GM21529 (cell line): Measurements from ENCODE around the gene RUFY3.

Experiments used
- ATAC-seq: cut with Tn5 transposase; IDR thresholded peaks from one replicate; pipeline ENCODE4 v1.9.1; 2021; ENCODE audit not compliant: unreplicated experiment

RUFY3 gene

DNA sequence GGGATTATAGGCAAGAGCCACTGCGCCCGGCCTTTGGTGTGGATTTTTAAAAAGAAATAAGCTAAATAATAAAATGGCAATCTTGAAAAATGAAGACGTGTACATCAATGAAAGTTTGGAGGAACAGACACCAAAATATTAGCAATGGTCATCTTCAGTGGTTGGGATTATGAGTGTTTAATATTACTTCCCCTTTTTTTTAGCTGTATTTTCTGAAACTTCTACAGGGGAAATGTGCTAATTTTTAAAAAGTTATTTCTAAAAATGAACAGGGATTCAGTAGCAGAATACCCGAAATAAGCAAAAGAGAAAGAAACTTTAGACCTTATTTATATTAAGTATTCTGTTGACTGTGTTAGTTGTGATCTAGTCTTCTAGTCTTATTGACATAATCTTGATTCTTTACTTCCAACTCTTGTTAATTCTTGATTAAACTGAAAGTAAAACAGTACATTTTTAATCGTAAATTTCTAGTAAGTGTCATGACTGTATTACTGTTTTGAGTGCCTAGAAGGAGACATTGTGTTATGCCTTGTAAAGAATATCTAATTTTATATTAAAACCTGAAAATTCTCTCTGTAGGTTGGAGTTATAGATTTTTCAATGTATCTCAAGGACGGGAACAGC lies 51.3 kb downstream of the RUFY3 start:
- peak; percentile 78 for ATAC-seq

DNA sequence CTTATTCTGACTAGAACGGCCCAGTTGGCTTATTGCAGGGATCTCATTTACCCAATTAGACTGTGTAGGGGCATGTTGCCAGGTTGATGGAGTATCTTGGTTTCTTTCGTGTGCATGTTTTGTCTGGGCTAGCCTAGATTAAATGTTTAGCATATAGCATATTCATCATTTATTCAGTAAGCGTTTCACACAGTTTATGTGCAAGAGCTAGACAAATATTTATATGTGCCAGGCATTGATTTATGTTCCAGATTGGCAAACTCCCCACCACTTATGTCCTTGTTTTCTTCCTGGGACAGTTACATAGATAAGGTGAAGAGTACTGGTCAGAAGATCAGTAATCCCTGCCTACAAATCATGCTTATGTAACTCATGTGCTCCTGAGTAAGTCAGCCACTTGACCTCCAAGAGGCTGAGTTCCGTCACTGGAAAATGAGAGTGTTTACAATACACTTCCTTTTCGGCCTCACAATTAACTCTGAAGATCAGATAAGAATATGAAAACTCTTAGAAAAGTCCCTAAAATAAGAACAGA lies 57.2 kb downstream of the RUFY3 start:
- no peak for ATAC-seq

DNA sequence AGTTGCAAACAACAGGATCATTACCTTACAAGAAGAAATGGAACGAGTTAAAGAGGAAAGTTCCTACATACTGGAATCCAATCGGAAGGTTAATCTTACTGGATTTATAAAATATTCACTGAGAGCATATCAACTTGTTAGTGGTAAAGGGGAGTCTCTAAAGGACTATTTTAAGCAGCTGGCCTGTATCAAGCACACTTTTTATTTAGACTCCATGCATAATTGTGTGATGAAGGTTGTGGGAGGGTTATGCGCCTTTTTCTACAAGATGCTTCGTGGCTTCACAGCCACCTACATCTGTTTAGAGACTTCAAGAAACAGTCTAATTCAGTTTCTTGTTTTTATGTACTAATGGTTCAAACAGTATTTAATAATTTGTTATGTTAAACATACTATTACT lies 61.3 kb downstream of the RUFY3 start:
- ATAC-seq = no peak

DNA sequence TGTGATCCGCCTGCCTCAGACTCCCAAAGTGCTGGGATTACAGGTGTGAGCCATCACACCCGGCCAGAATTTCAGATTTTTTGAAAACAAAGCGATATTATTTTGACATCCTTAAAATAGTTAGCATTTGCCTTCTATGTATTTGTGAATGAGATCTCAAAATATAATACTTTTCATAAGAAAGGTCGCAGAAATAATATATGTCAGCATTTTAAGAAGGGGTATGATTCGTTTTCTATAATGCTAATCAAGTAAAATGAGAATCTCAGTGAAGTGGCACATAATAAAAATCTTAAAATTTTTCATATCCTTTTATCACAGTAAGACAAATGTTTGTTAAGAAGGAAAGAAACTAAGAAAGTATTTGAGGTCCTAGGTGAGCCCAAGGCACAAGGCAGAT lies 65.7 kb downstream of the RUFY3 start:
- ATAC-seq = no peak

DNA sequence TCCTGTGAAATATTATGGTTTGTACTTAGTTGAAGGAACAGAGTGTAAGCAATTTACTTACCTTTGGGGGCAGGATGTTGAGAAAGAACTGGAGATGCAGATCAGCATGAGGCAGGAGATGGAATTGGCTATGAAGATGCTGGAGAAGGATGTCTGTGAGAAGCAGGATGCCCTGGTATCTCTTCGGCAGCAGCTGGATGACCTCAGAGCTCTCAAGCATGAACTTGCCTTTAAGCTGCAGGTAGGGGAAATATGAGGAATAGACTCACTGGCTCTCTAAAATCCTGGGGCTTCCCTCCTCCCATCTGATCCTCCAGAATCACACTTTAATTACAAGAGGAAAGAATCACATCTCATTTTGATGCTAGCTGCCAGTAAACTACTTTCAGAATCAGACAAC lies 67.0 kb downstream of the RUFY3 start:
- no peak for ATAC-seq

DNA sequence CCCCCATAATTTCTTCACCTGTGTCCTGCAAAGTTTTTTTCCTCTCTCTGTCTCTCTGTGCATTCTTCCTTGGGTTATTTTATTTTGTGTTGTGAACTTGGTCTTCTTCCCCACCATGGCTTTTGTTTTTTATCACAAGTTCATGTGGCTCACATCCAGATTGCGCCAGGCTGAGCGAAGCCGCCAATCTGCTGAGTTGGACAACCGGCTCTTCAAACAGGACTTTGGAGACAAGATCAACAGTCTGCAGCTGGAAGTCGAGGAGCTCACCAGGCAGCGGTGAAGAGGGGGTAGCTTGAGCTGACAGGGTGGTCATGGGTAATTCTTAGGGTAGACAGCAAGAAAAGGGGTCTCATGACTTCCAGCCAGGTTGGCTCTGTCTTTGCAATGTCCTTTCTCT lies 71.9 kb downstream of the RUFY3 start:
- ATAC-seq = no peak

DNA sequence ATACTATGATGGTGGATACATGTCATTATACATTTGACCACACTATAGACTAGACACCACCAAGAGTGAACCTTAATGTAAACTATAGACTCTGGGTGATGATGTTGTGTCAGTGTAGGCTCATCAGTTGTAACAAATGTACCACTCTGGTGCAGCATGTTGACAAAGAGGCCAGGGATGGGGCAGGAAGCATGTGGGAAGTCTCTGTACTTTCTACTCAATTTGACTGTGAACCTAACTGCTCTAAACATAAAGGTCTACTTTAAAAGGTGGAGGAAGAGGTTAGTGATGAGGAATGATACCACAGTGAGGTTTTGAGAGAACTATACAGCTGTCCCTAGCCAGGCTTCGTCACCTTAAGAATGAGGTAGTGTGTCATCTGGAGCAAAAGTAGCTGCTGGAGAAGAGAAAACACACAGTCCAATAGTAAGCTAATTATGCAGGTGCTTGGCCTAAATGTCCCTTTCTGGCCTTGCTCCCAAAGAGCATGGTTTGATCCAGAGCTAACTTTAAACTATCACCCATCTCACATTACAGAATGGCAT lies 79.6 kb downstream of the RUFY3 start:
- ATAC-seq = peak; percentile 83

DNA sequence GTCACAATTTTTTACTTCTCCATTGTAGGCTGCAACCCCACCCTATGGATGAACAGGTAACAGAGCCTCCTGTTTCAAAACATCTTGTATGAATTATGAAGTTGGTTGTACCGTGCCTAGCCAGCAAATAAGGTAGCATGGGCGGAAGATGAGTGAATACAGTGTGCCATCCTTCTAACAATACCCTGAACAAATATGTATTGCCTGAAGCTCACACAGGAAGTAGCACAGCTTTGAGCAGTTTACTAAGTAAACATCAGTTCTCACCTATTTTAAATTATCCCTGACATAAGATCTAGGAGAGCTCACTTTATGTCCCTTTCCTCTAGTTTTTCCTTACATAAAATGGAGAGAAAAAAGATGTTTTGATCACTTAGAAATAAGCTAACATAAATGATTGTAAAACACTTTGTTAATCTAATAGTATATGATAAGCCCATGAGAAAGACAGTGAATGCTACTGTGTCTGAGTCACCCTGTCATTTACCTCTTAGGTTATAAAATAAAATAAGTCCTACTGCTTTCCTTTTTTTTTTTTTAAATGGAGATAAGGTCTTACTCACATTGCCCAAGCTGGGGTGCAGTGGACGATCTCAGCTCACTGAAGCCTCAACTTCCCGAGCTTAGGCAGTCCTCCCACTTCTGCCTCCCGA lies 81.3 kb downstream of the RUFY3 start:
- no peak for ATAC-seq

DNA sequence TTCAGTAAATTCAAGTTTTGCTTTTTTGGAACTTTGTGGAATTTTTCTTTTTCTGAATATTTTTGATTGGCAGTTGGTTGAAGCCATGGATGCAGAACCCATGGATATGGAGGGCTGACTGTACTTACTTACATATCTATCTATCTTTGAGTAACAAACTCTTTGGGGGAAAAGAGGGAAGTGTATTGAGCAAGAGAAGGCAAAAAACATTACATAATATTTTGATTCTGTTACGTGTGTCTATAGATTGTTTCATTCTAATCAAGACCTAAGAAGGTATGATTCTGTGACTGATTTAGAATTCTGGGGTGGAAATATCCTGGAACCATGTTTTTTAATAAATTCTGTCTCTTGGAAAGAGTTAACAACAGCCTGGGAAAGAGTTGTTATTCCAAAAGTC lies 86.4 kb downstream of the RUFY3 start:
- no peak for ATAC-seq

DNA sequence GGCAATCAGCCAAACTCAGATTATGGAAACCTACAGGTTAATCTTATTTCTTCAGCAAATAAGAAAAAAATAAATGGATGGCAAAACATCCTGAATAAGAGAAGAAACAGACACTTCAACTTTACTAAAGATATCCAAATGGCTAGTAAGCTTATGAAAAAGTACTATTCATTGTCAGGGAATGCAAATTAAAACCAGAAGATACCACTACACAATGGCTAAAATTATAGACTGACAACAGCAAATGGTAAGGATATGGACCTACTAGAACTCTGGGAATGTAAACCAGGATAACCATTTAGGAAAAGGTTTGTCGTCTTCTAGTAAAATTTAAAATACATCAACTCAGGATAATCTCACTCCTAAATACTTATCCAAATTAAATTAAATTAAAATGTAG lies 93.6 kb downstream of the RUFY3 start:
- ATAC-seq = no peak

DNA sequence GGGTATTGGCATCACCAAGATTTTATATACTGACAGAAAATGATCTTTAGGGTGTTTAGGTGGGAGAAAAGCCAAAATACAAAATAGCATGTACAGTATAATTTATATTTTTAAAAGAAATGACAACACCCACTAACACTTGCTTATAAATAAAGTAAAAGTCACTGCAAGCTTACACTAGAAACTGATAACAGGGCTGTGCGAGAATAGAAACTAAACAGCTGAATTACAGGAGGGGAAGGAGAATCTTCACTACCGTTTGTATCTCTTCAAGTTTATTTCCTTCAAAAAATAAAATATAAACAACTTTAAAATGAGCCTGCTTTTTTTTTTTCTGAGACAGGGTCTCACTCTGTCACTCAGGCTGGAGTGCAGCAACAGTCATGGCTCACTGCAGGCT lies 95.1 kb downstream of the RUFY3 start:
- no peak for ATAC-seq

DNA sequence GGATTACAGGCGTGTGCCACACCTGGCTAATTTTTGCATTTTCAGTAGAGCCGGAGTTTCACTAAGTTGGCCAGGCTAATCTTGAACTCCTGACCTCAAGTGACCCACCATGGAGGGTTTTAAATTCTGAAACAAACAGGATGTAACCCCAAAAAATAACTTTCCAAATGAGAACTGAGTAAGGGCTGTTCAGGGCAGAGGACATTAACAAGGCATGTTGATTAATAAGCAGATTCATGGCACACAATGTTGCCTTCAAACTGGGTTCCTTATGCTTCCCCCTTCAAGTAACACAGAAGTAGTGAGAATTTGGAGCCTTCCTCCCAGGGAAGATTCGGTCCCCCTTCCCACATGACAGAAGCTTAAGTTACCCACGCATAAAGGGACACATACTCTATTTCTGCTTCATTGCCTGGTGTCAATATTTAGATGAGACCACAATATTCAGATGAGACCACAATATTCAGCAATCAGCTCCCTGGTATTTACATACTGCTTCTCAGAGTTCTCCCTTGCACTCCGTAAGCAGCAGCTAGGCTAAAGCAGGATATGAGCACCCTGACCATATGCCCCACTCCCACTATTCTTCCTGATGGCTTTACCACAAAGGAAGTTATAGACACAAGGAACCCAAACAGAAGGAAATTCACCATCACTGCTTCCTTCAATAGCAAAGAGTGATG lies 96.5 kb downstream of the RUFY3 start:
- ATAC-seq = peak; percentile 53

DNA sequence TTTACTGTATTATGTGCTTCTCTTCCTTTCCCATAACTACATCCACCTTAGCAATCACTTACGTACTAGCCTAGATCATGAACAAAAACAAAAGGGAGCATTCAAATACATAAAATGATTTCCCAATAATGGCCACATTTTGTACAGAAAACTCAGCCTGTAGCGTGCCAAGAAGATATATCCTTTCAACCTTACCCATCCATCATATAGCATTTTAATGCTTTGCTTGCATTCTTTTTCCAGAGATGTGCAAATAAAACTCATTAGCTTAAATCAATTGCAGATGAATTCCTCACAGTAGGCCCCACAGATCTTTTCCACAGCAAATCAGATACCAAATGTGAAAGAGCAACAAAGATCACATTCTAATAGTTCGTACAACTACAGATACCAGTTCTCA lies 97.2 kb downstream of the RUFY3 start:
- ATAC-seq = no peak

DNA sequence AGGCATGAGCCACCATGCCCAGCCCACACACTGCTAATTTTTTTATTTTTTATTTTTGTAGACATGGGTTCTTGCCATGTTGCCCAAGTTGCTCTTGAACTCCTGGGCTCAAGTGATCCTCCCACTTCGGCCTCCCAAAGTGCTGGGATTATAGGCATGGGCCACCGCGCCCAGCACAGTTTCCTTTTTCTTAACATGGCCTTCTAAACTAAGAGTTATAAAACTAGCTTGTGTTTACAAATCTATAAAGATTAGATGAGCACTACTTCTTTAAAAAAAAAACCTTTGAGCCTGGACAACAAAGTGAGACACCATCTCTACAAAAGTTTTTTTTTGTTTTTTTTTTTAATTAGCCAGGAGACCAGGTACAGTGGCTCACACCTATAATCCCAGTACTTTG lies 107.3 kb downstream of the RUFY3 start:
- ATAC-seq = no peak

DNA sequence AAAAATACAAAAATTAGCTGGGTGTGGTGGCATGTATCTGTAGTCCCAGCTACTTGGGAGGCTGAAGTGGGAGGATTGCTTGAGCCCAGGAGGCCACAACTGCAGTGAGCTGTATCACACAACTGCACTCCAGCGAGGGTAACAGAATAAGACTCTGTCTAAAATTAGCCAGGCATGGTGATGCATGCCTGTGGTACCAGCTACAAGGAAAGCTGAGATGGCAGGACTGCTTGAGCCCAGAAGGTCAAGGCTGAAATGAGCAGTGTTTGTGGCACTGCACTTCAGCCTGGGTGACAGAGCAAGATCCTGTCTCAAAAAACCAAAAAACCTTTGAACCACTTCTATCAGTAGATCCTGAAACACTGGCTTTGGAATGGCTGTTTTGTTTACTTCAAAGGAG lies 107.7 kb downstream of the RUFY3 start:
- ATAC-seq = no peak

DNA sequence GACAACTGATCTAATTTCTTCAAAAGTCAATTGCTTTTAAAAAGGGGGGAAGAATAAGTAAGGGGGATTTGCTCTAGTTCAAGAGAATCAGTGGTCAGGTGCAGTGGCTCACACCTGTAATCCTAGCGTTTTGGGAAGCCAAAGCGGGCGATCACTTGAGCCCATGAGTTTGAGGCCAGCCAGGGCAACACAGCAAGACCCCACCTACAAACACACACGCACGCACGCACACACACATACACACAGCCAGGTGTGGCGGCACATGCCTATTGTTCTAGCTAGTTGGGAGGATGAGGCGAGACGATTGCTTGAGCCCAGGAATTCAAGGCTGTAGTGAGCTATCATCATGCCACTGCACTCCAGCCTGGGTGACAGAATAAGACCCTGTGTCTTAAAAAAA lies 108.3 kb downstream of the RUFY3 start:
- ATAC-seq = no peak

DNA sequence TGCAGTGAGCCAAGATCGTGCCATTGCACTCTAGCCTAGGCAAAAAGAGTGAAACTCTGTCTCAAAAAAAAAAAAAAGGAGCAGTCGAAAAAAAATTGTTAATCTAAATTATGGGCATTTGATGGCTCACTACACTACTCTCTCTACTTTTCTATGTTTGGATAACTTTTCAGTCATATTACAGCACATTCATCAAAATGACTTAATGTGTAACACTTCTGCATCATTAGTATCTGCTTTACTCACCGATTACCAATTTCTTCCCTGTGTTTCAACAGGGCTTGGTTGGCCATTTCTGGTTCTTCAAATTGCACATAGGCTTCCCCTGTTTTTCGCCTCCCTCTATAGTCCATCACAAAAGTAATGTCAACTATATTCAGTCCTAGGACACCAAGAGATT lies 109.5 kb downstream of the RUFY3 start:
- ATAC-seq = no peak

DNA sequence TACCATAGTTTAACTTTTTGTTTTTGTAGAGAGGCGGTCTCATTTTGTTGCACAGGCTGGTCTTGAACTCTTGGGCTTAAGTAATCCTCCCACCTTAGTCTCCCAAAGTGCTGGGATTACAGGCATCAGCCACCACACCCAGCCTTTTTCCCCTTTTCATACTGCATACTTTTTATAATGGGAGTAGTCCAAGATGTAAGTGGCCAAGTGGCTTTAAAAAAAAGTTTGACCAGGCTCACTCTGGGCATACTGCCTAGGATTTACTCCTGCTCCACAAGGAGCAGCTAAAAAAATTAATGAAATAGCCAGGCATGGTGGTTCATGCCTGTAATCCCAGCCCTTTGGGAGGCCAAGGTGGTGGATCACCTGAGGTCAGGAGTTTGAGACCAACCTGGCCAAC lies 111.9 kb downstream of the RUFY3 start:
- ATAC-seq = no peak

DNA sequence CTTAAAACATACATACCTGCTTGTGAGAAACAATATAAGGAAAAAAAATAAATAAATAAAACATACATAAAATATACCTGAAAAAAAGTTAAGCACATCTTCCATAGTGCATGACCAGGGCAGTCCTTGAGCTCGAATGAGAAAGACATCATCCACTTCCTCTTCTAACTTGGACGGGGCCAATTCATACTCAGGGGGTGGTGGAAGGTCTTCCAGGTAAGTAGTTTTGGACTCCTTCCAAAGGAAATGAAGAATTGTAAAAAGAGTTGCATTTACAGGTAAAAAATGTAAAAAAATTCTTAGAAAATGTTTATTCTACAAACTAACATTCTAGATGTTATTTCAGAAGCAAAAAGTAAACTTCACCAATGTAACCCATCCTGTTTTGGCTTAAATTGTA lies 114.3 kb downstream of the RUFY3 start:
- no peak for ATAC-seq

DNA sequence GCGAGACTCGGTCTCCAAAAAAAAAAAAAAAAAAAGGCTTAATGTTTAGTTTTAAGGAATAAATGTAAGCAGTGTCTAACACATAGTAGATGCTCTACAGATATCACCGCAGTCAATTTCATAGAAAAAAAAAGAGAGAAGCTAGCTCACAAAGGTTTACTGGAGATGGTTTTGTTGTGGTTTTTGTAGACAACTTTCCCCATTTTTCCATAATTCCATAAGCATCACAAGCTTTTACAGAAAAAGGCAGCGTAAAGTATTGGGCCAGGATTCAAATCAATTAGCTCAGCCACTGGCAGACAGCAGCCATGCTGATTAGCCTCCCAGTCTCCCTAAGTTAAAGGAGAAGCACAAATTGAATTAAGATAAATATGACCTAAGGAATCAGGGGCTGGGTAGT lies 116.4 kb downstream of the RUFY3 start:
- no peak for ATAC-seq

DNA sequence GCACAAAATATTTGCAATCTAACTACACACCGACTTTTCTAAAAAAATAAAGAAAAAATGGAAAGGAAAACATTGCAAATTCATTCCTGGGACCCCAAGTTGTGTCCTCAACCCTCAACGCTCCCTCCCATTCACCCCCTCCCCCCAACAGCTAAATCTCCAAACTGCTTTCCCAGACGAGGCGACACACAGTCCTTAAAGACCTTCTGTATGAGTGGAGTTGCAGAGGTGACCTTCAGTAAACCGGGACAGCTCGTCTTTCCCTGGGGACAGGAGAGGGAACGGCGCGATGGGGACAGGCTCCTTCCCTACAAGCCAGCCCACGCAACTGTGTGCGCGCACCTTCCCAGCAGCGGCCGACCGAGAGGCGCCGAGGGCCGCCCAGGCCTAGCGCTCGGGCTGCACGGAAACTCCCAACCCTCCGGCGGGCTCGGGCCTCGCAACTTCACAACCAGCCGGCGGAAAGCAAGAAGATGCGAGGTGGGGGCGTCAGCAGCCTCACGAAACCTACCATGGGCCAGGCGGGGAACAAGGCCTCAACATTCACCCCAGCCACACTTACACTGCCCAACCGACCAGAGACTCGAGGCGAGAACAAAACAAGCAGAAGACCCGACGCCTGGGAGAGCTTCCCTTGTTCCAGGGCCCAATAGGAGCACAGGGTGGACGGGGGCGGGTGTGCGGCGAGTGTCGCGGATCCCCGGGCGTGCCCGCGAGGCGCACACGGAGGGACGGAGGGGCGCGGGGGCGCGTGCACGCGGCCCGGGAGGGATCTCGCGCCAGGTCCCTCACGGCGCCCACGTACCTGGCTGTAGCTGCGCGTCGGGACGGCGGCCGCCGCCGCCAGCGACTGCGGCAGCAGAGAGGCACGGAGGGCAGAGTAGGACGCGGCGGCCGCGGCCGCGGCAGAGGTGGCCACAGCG lies 117.2 kb downstream of the RUFY3 start:
- ATAC-seq = peak; percentile 49
